NCI-H345 treated with DMSO at 0.1 percent for 48 hours (cell line): ENCODE data around the gene RGS7.
"Not testable (repeated sequence)": the region's sequence is repeated elsewhere in the genome, so short reads cannot be mapped to it uniquely, and the experiment has no call there.

Source experiments
- DNase-seq: peaks from one replicate; lab custom pipeline; 2025; ENCODE audit not compliant: unreplicated experiment; lab: John Stamatoyannopoulos, UW

The RGS7 gene

GRCh38 chr1:241142493-241142892 lies 214.5 kb downstream of the RGS7 start:
- DNase-seq = no peak

GRCh38 chr1:241141646-241142045 lies 215.4 kb downstream of the RGS7 start:
- DNase-seq = not testable (repeated sequence)

- DNase-seq = no peak
Measured at GRCh38 chr1:241140670-241141069, 216.3 kb downstream of the RGS7 start.

GRCh38 chr1:241139047-241139446 lies 218.0 kb downstream of the RGS7 start:
- no peak for DNase-seq

- DNase-seq = no peak
Measured at GRCh38 chr1:241138248-241138647, 218.8 kb downstream of the RGS7 start.

- DNase-seq = no peak
Measured at GRCh38 chr1:241136389-241136788, 220.6 kb downstream of the RGS7 start.

GRCh38 chr1:241131636-241132194 lies 225.3 kb downstream of the RGS7 start:
- no peak for DNase-seq

GRCh38 chr1:241130881-241131280 lies 226.1 kb downstream of the RGS7 start:
- no peak for DNase-seq

GRCh38 chr1:241129207-241129960 lies 227.6 kb downstream of the RGS7 start:
- no peak for DNase-seq

- DNase-seq = no peak
Measured at GRCh38 chr1:241125286-241125685, 231.7 kb downstream of the RGS7 start.

GRCh38 chr1:241118049-241118448 lies 239.0 kb downstream of the RGS7 start:
- DNase-seq = no peak

GRCh38 chr1:241115784-241116183 lies 241.2 kb downstream of the RGS7 start:
- no peak for DNase-seq

GRCh38 chr1:241114699-241115233 lies 242.2 kb downstream of the RGS7 start:
- DNase-seq = no peak

- no peak for DNase-seq
Measured at GRCh38 chr1:241113557-241113956, 243.4 kb downstream of the RGS7 start.

GRCh38 chr1:241109039-241109438 lies 248.0 kb downstream of the RGS7 start:
- DNase-seq = no peak

- no peak for DNase-seq
Measured at GRCh38 chr1:241105147-241105546, 251.9 kb downstream of the RGS7 start.

- no peak for DNase-seq
Measured at GRCh38 chr1:241102664-241103063, 254.3 kb downstream of the RGS7 start.

- no peak for DNase-seq
Measured at GRCh38 chr1:241101622-241102021, 255.4 kb downstream of the RGS7 start.

- no peak for DNase-seq
Measured at GRCh38 chr1:241097479-241097878, 259.5 kb downstream of the RGS7 start.

GRCh38 chr1:241096982-241097381 lies 260.0 kb downstream of the RGS7 start:
- no peak for DNase-seq

GRCh38 chr1:241095847-241096246 lies 261.2 kb downstream of the RGS7 start:
- no peak for DNase-seq

- no peak for DNase-seq
Measured at GRCh38 chr1:241090798-241091197, 266.2 kb downstream of the RGS7 start.

- DNase-seq = not testable (repeated sequence)
Measured at GRCh38 chr1:241089066-241089465, 267.9 kb downstream of the RGS7 start.
